SK-N-MC (cell line): Measurements from ENCODE around the gene CDH1.

Experiments used
- DNase-seq: peaks from one replicate; pipeline ENCODE4 v3.0.0-alpha.2; 2011; ENCODE audit warnings: low read depth, low spot score
- H3K27ac ChIP-seq: fragments of 200-600 bp; sonication (generic); 2 replicates; pipeline ENCODE4 v1.5.1; 2016; ENCODE audit warnings: mixed run types
- H3K36me3 ChIP-seq: fragments of 200-600 bp; sonication (generic); 2 replicates; pipeline ENCODE4 v1.6.1; 2017; ENCODE audit warnings: antibody characterized with exemption, low read length, mixed read lengths; ENCODE audit not compliant: insufficient read depth
- H3K4me3 ChIP-seq: fragments of 200-600 bp; sonication (generic); 2 replicates; pipeline ENCODE4 v1.5.1; 2016
- H3K9ac ChIP-seq: fragments of 200-600 bp; sonication (generic); 2 replicates; pipeline ENCODE4 v1.8.0; 2017; ENCODE audit warnings: mixed run types, mixed read lengths; ENCODE audit not compliant: insufficient read length
- H3K9me3 ChIP-seq: fragments of 200-600 bp; sonication (generic); 2 replicates; pipeline ENCODE4 v1.6.1; 2017; ENCODE audit warnings: low read depth, mild to moderate bottlenecking, antibody characterized with exemption, low read length, moderate library complexity, mixed read lengths
- EZH2 ChIP-seq: fragments of 200-600 bp; sonication (generic); IDR thresholded peaks from one replicate; pipeline ENCODE4 v1.6.1; 2017; ENCODE audit warnings: antibody characterized with exemption
- FOXP2 ChIP-seq: optimal IDR thresholded peaks from 2 replicates; pipeline ENCODE3; 2011; ENCODE audit warnings: mild to moderate bottlenecking, moderate library complexity; ENCODE audit not compliant: insufficient read depth; ENCODE audit errors: extremely low read length, control extremely low read depth
- POLR2AphosphoS5 ChIP-seq: IDR thresholded peaks from 2 replicates; pipeline ENCODE4 v1.6.1; 2012; ENCODE audit warnings: mild to moderate bottlenecking, low read depth, low read length, borderline replicate concordance

The CDH1 gene

DNA sequence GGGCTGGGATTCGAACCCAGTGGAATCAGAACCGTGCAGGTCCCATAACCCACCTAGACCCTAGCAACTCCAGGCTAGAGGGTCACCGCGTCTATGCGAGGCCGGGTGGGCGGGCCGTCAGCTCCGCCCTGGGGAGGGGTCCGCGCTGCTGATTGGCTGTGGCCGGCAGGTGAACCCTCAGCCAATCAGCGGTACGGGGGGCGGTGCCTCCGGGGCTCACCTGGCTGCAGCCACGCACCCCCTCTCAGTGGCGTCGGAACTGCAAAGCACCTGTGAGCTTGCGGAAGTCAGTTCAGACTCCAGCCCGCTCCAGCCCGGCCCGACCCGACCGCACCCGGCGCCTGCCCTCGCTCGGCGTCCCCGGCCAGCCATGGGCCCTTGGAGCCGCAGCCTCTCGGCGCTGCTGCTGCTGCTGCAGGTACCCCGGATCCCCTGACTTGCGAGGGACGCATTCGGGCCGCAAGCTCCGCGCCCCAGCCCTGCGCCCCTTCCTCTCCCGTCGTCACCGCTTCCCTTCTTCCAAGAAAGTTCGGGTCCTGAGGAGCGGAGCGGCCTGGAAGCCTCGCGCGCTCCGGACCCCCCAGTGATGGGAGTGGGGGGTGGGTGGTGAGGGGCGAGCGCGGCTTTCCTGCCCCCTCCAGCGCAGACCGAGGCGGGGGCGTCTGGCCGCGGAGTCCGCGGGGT, at the start of gene CDH1:
Gene CDH1, plus strand, starts transcription at position 247 of the 684 bp plus-strand sequence. Its CDS starts 124 bp downstream, at position 371.
- no peak for TF ChIP-seq FOXP2
- TF ChIP-seq POLR2AphosphoS5 = no peak
- TF ChIP-seq EZH2 = no peak
- DNase-seq = no peak
- Histone ChIP-seq H3K9me3 (no peaks in the 10 kb centered on the region), H3K27ac (no peak within 1 kb of the TSS), H3K36me3 (no peaks in the 10 kb centered on the region), H3K9ac (no peak within 1 kb of the TSS), H3K4me3 (peak within 1 kb of the TSS; percentile 40)

DNA sequence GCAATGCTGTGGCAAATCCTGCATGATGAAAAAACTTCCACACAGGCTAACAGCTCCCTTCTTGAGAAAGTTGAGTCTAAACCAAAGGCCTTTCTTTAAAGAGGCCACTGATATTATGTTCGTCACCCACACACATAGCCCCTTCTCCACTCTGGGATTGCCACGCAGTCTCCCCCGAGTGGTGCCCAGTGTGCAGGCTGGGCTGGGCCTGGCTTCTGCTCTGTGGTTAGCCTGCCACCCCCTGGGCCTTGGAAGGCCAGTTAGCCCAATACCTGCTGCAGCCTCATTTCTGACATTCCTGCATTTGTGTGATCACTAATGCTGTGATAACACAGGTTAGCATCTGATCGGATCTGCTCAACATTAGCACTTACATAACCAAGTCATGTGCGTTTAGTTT, 47.2 kb upstream of the CDH1 start:
- no peak overlapping the region for H3K9ac ChIP-seq
- H3K9me3 ChIP-seq = no peaks in the 10 kb centered on the region
- H3K4me3 ChIP-seq = no peak overlapping the region
- no peaks in the 10 kb centered on the region for H3K36me3 ChIP-seq
- DNase-seq = no peak
- no peak overlapping the region for H3K27ac ChIP-seq
- TF ChIP-seq POLR2AphosphoS5 (no peak), FOXP2 (no peak), EZH2 (no peak)

DNA sequence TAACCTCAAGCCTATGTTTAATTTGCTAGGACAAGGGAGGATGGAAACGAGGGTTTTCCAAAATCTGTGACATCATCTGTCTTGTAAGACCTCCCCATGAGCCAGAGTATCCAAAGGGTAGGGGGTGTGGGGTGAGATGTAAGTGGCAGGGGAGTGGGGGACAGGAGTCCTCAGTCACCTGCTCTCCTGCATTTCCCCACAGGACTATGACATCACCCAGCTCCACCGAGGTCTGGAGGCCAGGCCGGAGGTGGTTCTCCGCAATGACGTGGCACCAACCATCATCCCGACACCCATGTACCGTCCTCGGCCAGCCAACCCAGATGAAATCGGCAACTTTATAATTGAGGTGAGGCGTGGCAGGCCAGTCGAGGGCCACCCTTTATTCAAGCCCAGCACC, 41.5 kb upstream of the CDH1 start:
- Histone ChIP-seq H3K9me3 (no peaks in the 10 kb centered on the region), H3K4me3 (no peak overlapping the region), H3K9ac (no peak overlapping the region), H3K27ac (no peak overlapping the region), H3K36me3 (no peaks in the 10 kb centered on the region)
- TF ChIP-seq POLR2AphosphoS5 = no peak
- no peak for TF ChIP-seq EZH2
- TF ChIP-seq FOXP2 = no peak
- no peak for DNase-seq

DNA sequence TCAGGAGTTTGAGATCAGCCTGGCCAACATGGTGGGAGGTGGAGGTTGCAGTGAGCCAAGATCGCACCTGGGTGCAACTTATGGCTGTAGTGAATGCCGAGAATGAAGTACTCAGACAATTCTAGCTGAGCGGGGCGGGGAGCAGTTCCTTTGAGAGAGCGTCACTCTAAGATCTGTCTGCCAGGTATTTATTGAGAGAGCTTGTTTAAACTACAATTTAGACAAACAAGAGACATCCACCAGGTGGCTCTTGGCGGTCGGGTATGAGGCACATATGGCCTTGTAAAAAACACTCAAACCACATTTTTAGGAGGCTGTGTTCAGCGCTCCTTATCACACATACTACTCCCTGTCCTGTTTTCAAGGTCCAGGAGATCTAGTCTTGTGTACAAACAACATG, 40.6 kb upstream of the CDH1 start:
- Histone ChIP-seq H3K9ac (no peak overlapping the region), H3K4me3 (no peak overlapping the region), H3K27ac (no peak overlapping the region), H3K9me3 (no peaks in the 10 kb centered on the region), H3K36me3 (no peaks in the 10 kb centered on the region)
- TF ChIP-seq FOXP2 = no peak
- TF ChIP-seq EZH2 = no peak
- no peak for TF ChIP-seq POLR2AphosphoS5
- no peak for DNase-seq

DNA sequence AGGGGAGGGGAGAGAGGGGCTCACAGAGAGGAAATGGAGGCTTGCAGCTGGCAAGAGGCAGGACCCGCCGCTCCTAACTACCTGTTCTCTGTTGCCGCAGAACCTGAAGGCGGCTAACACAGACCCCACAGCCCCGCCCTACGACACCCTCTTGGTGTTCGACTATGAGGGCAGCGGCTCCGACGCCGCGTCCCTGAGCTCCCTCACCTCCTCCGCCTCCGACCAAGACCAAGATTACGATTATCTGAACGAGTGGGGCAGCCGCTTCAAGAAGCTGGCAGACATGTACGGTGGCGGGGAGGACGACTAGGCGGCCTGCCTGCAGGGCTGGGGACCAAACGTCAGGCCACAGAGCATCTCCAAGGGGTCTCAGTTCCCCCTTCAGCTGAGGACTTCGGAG, 39.0 kb upstream of the CDH1 start:
- DNase-seq = no peak
- H3K9ac ChIP-seq = no peak overlapping the region
- H3K9me3 ChIP-seq = no peaks in the 10 kb centered on the region
- no peak overlapping the region for H3K4me3 ChIP-seq
- H3K27ac ChIP-seq = no peak overlapping the region
- H3K36me3 ChIP-seq = no peaks in the 10 kb centered on the region
- no peak for TF ChIP-seq FOXP2
- no peak for TF ChIP-seq EZH2
- TF ChIP-seq POLR2AphosphoS5 = no peak

DNA sequence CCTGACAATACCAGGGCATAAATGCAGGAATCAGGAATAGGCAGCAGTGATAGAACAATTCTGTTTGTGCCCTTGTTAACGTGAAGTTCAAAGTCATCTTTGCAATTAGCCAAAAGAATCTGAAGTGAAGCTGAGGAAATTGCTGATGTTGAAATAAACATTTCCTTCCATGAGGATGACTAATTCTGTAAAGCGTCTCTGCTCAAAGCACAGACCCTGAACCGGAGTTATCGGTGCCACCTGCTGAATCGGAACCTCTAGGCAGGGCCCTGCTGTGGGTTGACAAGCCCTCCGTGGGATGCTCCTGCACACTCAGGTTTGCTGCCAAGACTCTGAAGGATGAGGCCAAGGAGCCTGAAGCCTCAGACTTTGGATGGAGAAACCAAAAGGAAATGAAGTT, 37.0 kb upstream of the CDH1 start:
- Histone ChIP-seq H3K9ac (no peak overlapping the region), H3K36me3 (no peaks in the 10 kb centered on the region), H3K27ac (no peak overlapping the region), H3K4me3 (no peak overlapping the region), H3K9me3 (no peaks in the 10 kb centered on the region)
- no peak for DNase-seq
- TF ChIP-seq EZH2 = no peak
- TF ChIP-seq FOXP2 = no peak
- TF ChIP-seq POLR2AphosphoS5 = no peak

DNA sequence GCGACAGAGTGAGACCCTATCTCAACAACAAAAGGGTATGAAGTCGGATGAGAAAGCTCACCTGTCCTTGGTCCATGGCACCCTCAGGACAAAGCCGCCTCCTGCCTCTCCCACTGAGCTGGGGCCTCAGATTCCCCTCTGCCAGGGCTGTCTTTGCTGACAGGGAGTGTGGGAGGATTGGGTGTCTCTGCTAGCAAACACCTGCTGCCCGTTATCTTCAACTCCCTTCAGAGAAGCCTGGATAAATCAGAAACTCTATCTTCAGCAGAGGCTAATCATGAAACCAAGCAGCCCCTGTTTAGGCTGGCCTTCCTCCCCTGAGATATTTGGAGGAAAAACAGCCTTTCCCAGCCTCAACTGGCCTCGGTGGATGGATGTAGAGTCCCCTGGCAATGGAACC, 36.3 kb upstream of the CDH1 start:
- H3K36me3 ChIP-seq = no peaks in the 10 kb centered on the region
- no peak for TF ChIP-seq POLR2AphosphoS5
- TF ChIP-seq EZH2 = no peak
- TF ChIP-seq FOXP2 = no peak
- no peak for DNase-seq
- H3K9me3 ChIP-seq = no peaks in the 10 kb centered on the region
- no peak overlapping the region for H3K9ac ChIP-seq
- no peak overlapping the region for H3K4me3 ChIP-seq
- H3K27ac ChIP-seq = no peak overlapping the region

DNA sequence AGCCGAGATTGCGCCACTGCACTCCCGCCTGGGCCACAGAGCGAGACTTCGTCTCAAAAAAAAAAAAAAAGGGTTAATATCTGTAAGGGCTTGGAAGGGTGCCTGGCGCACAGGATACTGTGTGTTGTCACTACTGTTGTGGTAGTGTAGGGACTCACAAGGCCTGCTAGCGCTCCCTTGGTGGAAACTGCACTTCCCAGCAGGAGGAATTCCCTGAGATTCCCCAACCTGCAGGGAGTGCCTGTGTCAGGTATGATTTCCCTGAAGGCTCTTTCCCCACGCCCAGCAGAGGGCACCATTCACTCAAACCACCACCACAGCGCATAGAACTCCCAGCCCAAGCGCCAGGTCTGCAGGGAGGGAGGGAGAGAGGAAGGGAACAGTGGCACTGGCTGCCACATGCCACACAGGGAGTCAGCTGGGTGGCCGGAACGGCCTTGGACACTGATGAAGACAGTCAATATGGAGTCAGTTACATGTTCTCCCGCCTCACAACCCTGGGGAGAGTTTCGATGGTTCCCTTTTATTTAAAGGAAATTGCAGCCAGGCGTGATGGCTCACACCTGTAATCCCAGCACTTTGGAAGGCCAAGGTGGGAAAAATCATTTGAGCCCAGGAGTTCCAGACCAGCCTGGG, 32.7 kb upstream of the CDH1 start:
- TF ChIP-seq POLR2AphosphoS5 (no peak), EZH2 (no peak), FOXP2 (no peak)
- no peak for DNase-seq
- no peak overlapping the region for H3K27ac ChIP-seq
- no peak overlapping the region for H3K4me3 ChIP-seq
- no peaks in the 10 kb centered on the region for H3K9me3 ChIP-seq
- no peak overlapping the region for H3K9ac ChIP-seq
- H3K36me3 ChIP-seq = no peaks in the 10 kb centered on the region
